Transverse colon (tissue), 4 donors: ENCODE measurements around the gene FBXO21. TPM values are rescaled to one million over a fixed set of nuclear protein-coding genes. Genes with fewer than 3 reads are reported as not detected.

Experiments
- DNase-seq: peaks from one replicate; pipeline ENCODE4 v3.0.0-alpha.2; 2019
- H3K27ac ChIP-seq, 4 donors: fragments of 200-600 bp; sonication (generic); 2 replicates each; pipeline ENCODE4 v1.5.1; 2016 to 2018; ENCODE audit warnings: inconsistent platforms in 4 of 4
- H3K27me3 ChIP-seq: fragments of 200-600 bp; sonication (generic); 2 replicates; pipeline ENCODE4 v1.5.1; 2017; ENCODE audit warnings: inconsistent platforms
- H3K36me3 ChIP-seq, 4 donors: fragments of 200-600 bp; sonication (generic); 2 replicates each; pipeline ENCODE4 v1.5.1; 2017 to 2019; ENCODE audit warnings: inconsistent platforms in 4 of 4
- H3K4me1 ChIP-seq, 4 donors: fragments of 200-600 bp; sonication (generic); 2 replicates each; pipeline ENCODE4 v1.5.1; 2017 to 2020; ENCODE audit warnings: inconsistent platforms in 4 of 4
- H3K4me3 ChIP-seq, 4 donors: fragments of 200-600 bp; sonication (generic); 1 replicate in 1 of 4; 2 replicates in 3 of 4; pipeline versions ENCODE4 v1.5.1 to v1.6.1; 2017 to 2019; ENCODE audit warnings: inconsistent platforms in 4 of 4
- H3K9me3 ChIP-seq, 2 donors: fragments of 200-600 bp; sonication (generic); 2 replicates each; pipeline ENCODE4 v1.5.1; 2017 to 2019; ENCODE audit warnings: inconsistent platforms in 2 of 2
- CTCF ChIP-seq, 5 experiments: fragments of 200-600 bp in 3 of 5; fragments of 450-650 bp in 2 of 5; sonication (generic) in 3 of 5; IDR thresholded peaks; 1 replicate in 2 of 5; 2 replicates in 3 of 5; pipeline ENCODE4 v1.5.1; 2016 to 2017; ENCODE audit warnings: antibody characterized with exemption in 5 of 5, inconsistent platforms in 3 of 5, mild to moderate bottlenecking in 2 of 5, moderate library complexity in 1 of 5
- EP300 ChIP-seq: sonication (generic); formaldehyde crosslinking; IDR thresholded peaks from one replicate; pipeline ENCODE4 v1.6.1; 2017; ENCODE audit warnings: antibody characterized with exemption, low read depth
- POLR2A ChIP-seq: fragments of 450-650 bp; IDR thresholded peaks from one replicate; pipeline ENCODE4 v1.6.1; 2016; ENCODE audit warnings: antibody characterized with exemption, mild to moderate bottlenecking, moderate library complexity
- POLR2AphosphoS5 ChIP-seq, 3 donors: sonication (generic); formaldehyde crosslinking; IDR thresholded peaks; one replicate each; pipeline ENCODE4 v1.6.1; 2016; ENCODE audit warnings: antibody characterized with exemption in 3 of 3
- WGBS, 2 donors: methylation state at CpG; one replicate each; pipeline ENCODE4 v1.1.5; 2018; ENCODE audit warnings: low coverage in 1 of 2; 5-methylcytosine and 5-hydroxymethylcytosine counted together
- in situ Hi-C, 4 donors: fragments of 200-750 bp; cut with MboI; loops; one replicate each; pipeline versions ENCODE4 v1.15.0 to v1.15.1; 2017; ENCODE audit warnings: low sequenced_read_pairs in 3 of 4, low pct_ligation_motif_present in 1 of 4, low pct_unique_long_range_greater_than_20kb in 1 of 4
- intact Hi-C: fragments of 100-400 bp; cut with DNase I; formaldehyde crosslinking; loops from one replicate; pipeline ENCODE4 v1.15.1; 2023; ENCODE audit warnings: low total_unique reads
- total RNA-seq, 4 donors: library from RNA; depleted of rRNA; stranded (reverse); fragments of >200 nt; gene quantifications; one replicate each; pipeline ENCODE4 v1.1.0, GENCODE V29; 2016

Gene FBXO21
- total RNA-seq, 4 donors from 2014 or later: 31.6 to 56.9 (median 36.8) TPM

GRCh38 chr12:117231750-117232149 lies 41.5 kb upstream of the FBXO21 start:
- in situ Hi-C loops (loop anchor here in 2 of 4 donors (25.0 kb wide), 2 partner anchors 356 to 606 kb away; no protein-coding TSS in a partner anchor), intact Hi-C loops (no loop called here)
- H3K4me1 ChIP-seq: no peaks in the 10 kb centered on the region
- no peaks in the 10 kb centered on the region for H3K9me3 ChIP-seq
- H3K27ac ChIP-seq: no peak overlapping the region
- TF ChIP-seq CTCF (IDR thresholded peaks at IDR 0.05) (no peak), EP300 (no peak), POLR2A (no peak), POLR2AphosphoS5 (IDR thresholded peaks at IDR 0.05) (no peak)
- no peak for DNase-seq
- H3K36me3 ChIP-seq: no peaks in the 10 kb centered on the region
- WGBS, 2 donors: 79 to 84% methylated on average over 4 to 11 of the region's 11 CpGs
- peaks cover 6% of the 10 kb centered on the region for H3K27me3 ChIP-seq
- H3K4me3 ChIP-seq: no peak overlapping the region

- no peak overlapping the region for H3K27ac ChIP-seq
- H3K9me3 ChIP-seq: no peaks in the 10 kb centered on the region
- no peak overlapping the region for H3K4me3 ChIP-seq
- intact Hi-C loops: no loop called here
- 24% methylated on average over 2 of the region's 2 CpGs; no CpG with 5 or more reads in 1 of the 2 donors for WGBS, 2 donors
- no peaks in the 10 kb centered on the region for H3K4me1 ChIP-seq
- no peaks in the 10 kb centered on the region for H3K36me3 ChIP-seq
- TF ChIP-seq CTCF (IDR thresholded peaks at IDR 0.05) (no peak), POLR2A (no peak), POLR2AphosphoS5 (IDR thresholded peaks at IDR 0.05) (no peak), EP300 (no peak)
- DNase-seq: no peak
- no peaks in the 10 kb centered on the region for H3K27me3 ChIP-seq
- in situ Hi-C loops: loop anchor here in 3 of 4 donors (10.0 to 25.0 kb wide), 3 partner anchors 359 to 609 kb away; no protein-coding TSS in a partner anchor
Observed at GRCh38 chr12:117228239-117228638, 38.0 kb upstream of the FBXO21 start.

- DNase-seq: no peak
- Histone ChIP-seq H3K27ac (no peak overlapping the region), H3K4me3 (no peak overlapping the region), H3K36me3 (no peaks in the 10 kb centered on the region), H3K27me3 (no peaks in the 10 kb centered on the region), H3K4me1 (no peaks in the 10 kb centered on the region), H3K9me3 (no peaks in the 10 kb centered on the region)
- in situ Hi-C loops (loop anchor here in 3 of 4 donors (10.0 to 25.0 kb wide), 3 partner anchors 360 to 610 kb away; no protein-coding TSS in a partner anchor), intact Hi-C loops (no loop called here)
- no peak for TF ChIP-seq EP300
- TF ChIP-seq CTCF (IDR thresholded peaks at IDR 0.05): no peak
- WGBS, 2 donors: 48 to 60% methylated on average over 1 to 12 of the region's 12 CpGs
Observed at GRCh38 chr12:117227000-117227653, 36.9 kb upstream of the FBXO21 start.

- Histone ChIP-seq H3K9me3 (no peaks in the 10 kb centered on the region), H3K4me1 (no peaks in the 10 kb centered on the region), H3K27ac (no peak overlapping the region), H3K4me3 (no peak overlapping the region), H3K27me3 (no peaks in the 10 kb centered on the region), H3K36me3 (no peaks in the 10 kb centered on the region)
- WGBS, 2 donors: 63 to 74% methylated on average over 2 to 10 of the region's 10 CpGs
- DNase-seq: no peak
- no peak for TF ChIP-seq POLR2A
- TF ChIP-seq CTCF (IDR thresholded peaks at IDR 0.05): no peak
- no peak for TF ChIP-seq EP300
- no peak for TF ChIP-seq POLR2AphosphoS5 (IDR thresholded peaks at IDR 0.05)
- intact Hi-C loops (no loop called here), in situ Hi-C loops (loop anchor here in 3 of 4 donors (10.0 to 25.0 kb wide), 3 partner anchors 361 to 611 kb away; no protein-coding TSS in a partner anchor)
Observed at GRCh38 chr12:117226505-117226904, 36.2 kb upstream of the FBXO21 start.
